Measurements from ENCODE around the gene CORIN.

DNA sequence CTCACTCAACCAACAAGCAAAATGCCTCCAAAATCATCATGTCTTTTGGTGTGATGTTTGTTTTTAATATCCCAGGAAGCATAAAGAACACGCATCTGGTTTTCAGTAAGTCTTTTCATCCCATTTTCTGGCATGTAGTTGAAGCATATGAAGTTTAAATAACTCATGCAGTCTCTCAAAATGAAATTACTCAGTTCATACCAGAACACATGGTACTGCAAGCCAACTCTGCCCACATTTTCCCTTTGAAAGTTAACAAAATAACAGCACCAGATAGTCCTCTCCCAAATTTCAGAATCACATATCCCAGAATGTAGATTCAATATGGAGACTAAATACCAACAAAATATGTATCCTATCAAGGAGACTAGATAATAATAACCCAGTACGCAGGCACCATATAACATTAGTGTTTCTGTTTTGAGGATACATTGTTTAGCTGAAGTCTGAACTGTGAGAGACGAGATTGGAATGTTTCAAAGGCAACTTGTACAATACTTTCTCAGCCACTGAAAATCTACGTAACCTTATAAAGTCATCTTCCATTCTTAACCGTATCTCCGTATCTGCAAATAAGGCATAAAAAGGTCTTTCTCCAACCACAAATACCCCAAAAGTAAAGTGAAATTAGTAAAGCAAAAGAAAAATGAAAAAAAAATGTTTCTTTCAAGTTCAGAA lies 23.1 kb downstream of the CORIN start:
- TF ChIP-seq EZH2 (IDR thresholded peaks at IDR 0.05; ENCODE audit: borderline replicate concordance, insufficient read depth, low read length, poor library complexity, severe bottlenecking) (no peak), POLR2AphosphoS5 (IDR thresholded peaks at IDR 0.05) (no peak), RAD21 (conservative IDR thresholded peaks at IDR 0.05) (no peak), MXI1 (conservative IDR thresholded peaks at IDR 0.05; ENCODE audit: poor library complexity, severe bottlenecking) (no peak)
- TF ChIP-seq, protein P1, sequence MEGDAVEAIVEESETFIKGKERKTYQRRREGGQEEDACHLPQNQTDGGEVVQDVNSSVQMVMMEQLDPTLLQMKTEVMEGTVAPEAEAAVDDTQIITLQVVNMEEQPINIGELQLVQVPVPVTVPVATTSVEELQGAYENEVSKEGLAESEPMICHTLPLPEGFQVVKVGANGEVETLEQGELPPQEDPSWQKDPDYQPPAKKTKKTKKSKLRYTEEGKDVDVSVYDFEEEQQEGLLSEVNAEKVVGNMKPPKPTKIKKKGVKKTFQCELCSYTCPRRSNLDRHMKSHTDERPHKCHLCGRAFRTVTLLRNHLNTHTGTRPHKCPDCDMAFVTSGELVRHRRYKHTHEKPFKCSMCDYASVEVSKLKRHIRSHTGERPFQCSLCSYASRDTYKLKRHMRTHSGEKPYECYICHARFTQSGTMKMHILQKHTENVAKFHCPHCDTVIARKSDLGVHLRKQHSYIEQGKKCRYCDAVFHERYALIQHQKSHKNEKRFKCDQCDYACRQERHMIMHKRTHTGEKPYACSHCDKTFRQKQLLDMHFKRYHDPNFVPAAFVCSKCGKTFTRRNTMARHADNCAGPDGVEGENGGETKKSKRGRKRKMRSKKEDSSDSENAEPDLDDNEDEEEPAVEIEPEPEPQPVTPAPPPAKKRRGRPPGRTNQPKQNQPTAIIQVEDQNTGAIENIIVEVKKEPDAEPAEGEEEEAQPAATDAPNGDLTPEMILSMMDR (IDR thresholded peaks at IDR 0.05; ENCODE audit: poor library complexity, severe bottlenecking) = no peak
